ENCODE results near the gene ASIP.
A peak's percentile ranks its signal among the peaks of the same experiment; 100 is the strongest.
"Not testable (repeated sequence)": the region's sequence is repeated elsewhere in the genome, so short reads cannot be mapped to it uniquely, and the experiment has no call there.

Gene ASIP

DNA sequence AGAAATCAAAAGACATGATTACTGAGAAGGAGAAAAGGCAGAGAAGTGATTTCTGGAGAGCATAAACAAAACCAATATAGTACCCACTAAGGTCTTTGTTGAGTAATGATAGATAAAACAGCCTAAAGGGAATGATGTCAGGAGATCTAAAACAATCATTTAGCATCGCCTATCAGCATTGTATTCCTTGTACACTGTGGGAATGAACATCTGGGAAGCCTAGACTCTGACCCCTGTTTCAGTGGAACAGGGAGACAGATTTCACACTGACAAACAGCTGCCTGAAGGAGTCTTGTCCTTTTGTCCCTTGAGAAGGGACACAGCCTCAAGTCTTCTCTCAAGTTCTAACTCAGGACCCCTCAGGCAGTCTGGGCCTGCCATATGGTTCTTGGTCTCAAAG is 1.7 kb downstream of the ASIP start:
- DNase-seq (ENCODE audit: low spot score), result no peak

GRCh38 chr20:34243377-34243776 is 2.2 kb downstream of the ASIP start:
- DNase-seq (ENCODE audit: low spot score), result no peak

GRCh38 chr20:34246126-34246626 is 5.0 kb downstream of the ASIP start:
- DNase-seq (ENCODE audit: low spot score), result no peak

GRCh38 chr20:34249291-34249690 is 8.1 kb downstream of the ASIP start:
- DNase-seq (ENCODE audit: low spot score), result no peak

DNA sequence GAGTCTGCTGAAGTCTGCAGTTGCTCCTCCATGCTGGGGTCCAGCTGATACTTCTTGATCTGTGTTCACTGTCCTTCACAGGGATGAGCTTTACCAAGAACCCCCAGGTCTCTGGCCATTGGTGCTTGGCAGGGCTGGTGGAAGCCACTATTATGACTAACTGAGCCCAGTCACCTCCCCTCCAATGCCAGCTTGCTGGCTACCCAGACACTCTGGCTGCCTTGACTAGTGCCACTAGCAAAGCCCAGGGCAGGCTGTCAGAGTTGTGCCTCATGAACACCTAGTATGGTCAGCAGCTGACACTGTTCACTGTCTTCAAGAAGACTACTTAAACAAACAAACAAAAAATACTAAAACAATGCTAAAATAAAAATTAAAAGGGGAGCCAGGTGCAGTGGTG is 8.8 kb downstream of the ASIP start:
- no peak for DNase-seq (ENCODE audit: low spot score)

DNA sequence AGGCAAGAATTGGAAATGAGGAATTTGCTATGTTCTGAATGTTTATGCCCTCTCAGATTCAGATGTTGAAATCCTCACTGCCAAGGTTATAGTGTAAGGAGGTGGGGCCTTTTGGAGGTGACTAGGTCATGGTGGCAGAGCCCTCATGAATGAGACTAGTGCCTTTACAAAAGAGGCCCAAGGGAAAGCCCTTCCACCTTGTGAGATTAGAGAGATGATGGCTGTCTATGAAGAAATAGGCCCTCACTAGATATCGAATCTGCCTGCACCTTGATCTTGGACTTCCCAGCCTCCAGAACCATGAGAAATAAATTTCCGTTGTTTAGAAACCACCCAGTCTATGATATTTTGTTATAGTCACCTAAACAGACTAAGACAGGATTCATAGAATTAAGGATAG is 10.4 kb downstream of the ASIP start:
- no peak for DNase-seq (ENCODE audit: low spot score)

GRCh38 chr20:34252431-34253086 is 11.3 kb downstream of the ASIP start:
- not testable (repeated sequence) for DNase-seq (ENCODE audit: low spot score)

GRCh38 chr20:34254979-34255378 is 13.8 kb downstream of the ASIP start:
- DNase-seq (ENCODE audit: low spot score), result no peak

GRCh38 chr20:34256629-34257124 is 15.5 kb downstream of the ASIP start:
- DNase-seq (ENCODE audit: low spot score), result no peak

DNA sequence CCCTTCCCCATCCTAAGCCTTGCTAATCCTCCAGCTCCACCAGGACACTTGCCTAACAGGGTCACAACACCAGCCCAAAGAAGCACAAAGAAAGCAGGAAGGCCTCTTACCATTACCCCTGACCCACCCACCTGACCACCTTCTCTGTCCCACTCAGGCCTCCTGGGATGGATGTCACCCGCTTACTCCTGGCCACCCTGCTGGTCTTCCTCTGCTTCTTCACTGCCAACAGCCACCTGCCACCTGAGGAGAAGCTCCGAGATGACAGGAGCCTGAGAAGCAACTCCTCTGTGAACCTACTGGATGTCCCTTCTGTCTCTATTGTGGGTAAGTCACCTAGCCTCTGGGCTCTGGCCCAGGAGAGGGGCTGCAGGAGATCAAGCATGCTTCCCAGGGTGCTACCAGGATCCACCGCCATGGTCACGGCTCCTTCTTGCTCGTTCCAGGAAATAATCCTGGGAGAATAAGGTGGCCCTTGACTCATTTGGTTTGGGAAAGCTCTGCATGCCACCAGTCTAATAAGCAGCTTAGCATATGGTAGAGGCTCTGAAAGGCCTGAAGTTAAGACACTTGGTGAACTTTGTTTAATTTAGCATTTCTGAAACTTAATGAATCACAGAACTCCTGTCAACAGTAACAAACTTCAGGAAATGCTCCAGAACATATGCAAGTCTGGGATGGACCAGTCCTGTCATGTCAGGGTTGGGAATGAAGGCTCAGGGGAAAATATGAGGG is 19.2 kb downstream of the ASIP start:
- DNase-seq (ENCODE audit: low spot score), result no peak

DNA sequence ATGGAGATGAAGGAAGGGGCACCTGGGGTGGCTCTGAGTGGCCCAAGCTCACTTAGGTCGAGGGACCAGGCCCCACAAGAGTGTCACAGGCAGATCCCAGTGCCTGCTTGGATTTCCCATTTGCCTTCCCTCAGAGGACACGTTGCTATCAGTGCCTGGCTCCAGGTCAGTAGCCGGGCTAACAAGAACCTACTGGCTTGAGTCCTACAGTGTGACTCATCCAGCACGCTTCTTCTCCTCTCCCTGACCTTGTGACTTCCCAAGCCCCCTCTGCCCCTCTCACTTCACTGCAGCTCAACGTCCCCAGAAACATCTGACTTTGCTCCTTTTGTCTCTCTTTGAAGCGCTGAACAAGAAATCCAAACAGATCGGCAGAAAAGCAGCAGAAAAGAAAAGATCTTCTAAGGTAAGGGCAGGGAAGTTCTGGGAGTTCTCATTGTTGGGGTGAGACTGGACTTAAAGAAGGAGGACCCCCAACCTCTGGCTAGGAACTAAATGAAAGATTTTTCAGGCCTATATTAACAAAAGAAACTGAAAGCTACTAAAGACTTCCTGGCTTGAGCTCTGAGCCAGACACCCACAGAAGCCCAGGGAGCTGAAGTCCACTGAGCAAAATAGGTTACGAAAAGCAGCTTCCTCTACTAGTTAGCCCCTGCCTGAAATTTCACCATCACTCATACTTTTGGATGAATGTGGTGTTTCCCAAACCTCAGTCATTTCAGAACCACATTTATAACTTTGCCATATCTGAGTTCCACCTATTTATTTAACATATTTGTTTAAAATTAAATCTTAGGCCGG is 21.5 kb downstream of the ASIP start:
- DNase-seq (ENCODE audit: low spot score), result no peak

- not testable (repeated sequence) for DNase-seq (ENCODE audit: low spot score)
Measured at GRCh38 chr20:34263468-34263867, 22.2 kb downstream of the ASIP start.

GRCh38 chr20:34264141-34264540 is 22.9 kb downstream of the ASIP start:
- DNase-seq (ENCODE audit: low spot score), result no peak

DNA sequence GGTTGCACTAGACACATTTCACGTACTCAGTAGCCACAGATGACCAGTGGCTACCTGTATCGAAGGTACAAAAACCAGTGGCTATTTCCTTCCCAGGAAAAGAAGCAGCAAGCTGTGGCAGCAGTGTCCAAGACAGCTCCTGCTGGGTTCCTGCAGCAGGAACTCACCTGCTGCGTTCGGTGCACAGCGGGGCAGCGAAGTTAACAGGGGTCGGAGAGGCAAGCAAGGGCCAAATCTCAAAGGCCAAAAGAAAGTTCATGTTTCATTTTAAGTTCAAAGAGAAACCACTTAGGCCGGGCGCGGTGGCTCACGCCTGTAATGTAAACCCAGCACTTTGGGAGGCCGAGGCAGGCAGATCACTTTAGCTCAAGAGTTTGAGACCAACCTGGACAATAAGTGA is 26.9 kb downstream of the ASIP start:
- DNase-seq (ENCODE audit: low spot score), result no peak

DNA sequence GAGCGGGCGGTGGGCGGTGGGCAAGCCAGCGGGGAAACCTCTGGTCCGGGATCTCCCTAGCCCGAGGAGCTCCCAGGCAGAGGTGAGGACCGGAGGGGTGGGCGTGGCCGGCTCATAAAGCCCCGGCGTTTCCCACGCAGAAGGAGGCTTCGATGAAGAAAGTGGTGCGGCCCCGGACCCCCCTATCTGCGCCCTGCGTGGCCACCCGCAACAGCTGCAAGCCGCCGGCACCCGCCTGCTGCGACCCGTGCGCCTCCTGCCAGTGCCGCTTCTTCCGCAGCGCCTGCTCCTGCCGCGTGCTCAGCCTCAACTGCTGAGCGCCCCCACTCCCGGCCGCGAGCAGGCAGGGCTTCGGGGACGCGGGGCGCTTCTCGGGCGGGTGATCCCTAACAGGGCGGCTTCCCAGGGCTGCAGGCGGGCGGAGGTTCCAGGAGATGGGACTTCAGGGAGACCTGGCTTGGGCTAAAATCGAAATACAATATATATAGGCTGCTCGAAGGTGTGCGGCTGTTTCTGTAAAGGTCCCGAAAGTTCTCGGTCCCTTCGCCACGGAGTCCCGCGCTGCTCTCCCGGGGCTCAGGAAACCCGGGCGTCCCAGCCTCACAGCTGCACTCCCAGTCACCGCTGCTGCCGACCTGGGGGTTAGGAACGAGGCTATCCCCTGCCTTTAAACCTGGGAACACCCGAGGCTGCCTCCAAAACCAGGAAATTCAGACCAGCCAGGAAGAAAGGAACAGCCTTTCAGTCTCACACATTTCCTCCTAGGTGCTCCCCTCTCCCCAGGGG is 27.8 kb downstream of the ASIP start:
- peak; percentile 8 for DNase-seq (ENCODE audit: low spot score)

DNA sequence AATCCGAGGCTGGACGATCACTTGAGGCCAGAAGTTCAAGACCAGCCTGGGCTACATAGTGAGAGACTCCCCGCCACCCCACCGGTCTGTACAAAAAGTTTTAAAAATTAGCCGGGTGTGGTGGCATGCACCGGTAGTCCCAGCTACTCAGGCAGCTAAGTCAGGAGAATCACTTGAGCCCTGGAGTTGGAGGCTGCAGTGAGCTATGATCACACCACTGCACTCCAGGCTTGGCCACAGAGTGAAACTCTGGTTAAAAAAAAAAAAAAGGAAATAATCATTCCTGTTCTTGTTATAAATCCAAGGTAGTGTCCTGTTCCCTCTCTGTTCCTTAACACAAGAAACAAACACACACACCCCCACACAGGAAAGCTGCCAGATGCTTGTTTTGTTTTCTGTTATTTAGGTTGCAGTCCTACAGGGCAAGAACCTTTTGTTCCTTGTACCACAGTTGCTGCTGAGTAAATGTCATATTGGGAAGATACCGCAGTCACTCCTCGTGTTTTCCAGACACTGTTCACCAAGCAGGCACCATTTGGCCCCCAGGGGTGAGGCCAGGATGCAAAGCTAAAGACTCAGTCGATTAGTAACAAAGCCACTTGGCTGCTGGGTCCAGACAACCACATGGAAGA is 28.9 kb downstream of the ASIP start:
- no peak for DNase-seq (ENCODE audit: low spot score)

DNA sequence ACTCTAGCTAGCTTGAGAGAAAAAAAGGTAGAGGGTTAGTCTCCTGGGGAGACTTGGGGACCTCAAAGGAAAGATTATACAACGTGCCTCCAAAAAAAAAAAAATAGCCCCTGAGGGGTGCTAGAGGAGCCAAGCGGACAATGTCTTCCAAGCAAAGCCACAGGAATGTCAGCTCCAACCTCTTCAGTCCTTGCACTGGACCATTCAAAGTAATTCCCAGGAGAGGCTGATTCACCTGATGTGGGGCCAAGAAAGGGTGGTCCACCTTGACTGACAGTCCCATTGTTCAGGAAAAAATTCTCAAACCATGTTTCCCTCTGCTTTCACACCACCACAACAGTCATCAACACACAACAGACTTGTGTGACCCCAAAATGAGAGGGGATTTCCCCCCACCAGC is 30.7 kb downstream of the ASIP start:
- no peak for DNase-seq (ENCODE audit: low spot score)

DNA sequence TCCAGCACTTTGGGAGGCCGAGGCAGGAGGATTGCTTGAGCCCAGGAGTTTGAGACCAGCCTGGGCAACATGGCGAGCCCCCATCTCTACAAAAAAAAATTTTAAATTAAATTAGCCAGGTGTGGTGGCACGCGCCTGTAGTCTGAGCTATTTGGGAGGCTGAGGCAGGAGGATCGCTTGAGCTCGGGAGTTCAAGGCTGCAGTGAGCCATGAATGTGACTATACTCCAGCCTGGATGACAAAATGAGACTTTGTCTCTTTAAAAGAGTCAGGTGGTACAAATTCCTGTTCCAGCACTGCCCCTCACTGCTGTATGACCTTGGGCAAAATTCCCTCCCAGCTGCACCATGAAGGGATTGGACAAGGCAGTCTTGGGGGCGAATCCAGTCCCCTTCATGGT is 33.5 kb downstream of the ASIP start:
- DNase-seq (ENCODE audit: low spot score), result no peak

DNA sequence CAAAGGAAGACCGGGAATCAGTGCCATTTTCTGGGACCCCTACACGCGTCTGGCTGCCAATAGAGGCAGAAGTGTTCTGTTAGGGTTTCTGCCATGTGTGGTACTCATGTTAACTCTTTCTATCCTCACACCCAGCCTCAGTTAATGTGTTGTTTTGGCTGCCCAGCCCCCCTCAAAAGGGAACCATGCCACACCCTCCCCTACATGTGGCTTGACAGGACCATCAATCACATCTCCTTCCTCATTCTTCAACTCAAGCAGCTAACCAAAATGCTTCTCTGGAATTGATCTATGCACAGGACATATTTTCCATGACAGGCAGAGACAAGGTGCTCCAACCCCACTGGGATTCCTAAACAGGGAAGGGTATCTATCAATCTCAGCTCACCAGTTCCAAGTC is 40.0 kb downstream of the ASIP start:
- DNase-seq (ENCODE audit: low spot score), result no peak

DNA sequence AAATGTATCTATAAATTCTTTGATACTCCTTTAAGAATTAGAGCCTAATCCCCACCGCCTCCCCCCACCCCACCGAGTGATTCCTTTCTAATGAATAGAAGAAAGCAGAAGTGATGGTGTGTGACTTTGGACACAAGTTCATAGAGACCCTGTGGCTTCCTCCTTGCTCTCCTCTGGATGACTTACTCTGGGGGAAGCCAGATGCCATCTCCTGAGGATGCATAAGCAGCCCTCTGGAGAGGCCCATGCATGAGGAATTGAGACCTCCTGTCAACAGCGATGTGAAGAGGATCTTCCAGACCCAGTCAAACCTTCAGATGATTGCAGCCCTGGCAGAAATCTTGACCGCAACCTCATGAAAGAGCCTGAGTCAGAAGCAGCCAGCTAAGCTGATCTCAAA is 40.8 kb downstream of the ASIP start:
- DNase-seq (ENCODE audit: low spot score), result no peak

DNA sequence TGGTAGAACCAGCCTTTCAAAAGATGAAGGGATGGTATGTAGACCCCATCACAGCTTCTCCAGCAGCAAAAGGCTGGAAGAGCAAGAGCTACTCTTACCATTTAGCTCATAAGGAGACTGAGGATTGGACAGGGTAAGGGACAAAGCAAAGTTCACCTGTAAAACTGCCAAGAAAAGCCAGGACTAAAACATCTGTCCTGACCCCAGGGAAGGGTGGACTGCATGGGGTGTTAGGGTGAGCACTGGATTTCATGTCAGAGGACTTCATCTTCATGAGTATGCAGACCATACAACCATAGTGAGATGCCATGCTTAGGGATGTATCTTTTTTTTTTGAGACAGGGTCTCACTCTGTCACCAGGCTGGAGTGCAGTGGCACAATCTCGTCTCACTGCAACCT is 42.6 kb downstream of the ASIP start:
- DNase-seq (ENCODE audit: low spot score), result no peak
